Suprapubic skin (tissue), 4 donors: Measurements from ENCODE around the gene EYA3. TPM values are rescaled to one million over a fixed set of nuclear protein-coding genes. Genes with fewer than 3 reads are reported as not detected.

Experiments
- DNase-seq, 2 donors: peaks; one replicate each; pipeline ENCODE4 v3.0.0-alpha.2; 2019; ENCODE audit warnings: low spot score in 2 of 2
- H3K27ac ChIP-seq: fragments of 200-600 bp; sonication (generic); one replicate; pipeline ENCODE4 v1.5.1; 2019
- H3K27me3 ChIP-seq: fragments of 200-600 bp; sonication (generic); one replicate; pipeline ENCODE4 v1.5.1; 2019
- H3K36me3 ChIP-seq: fragments of 200-600 bp; sonication (generic); one replicate; pipeline ENCODE4 v1.5.1; 2019
- H3K4me1 ChIP-seq: fragments of 200-600 bp; sonication (generic); one replicate; pipeline ENCODE4 v1.5.1; 2019
- H3K4me3 ChIP-seq: fragments of 200-600 bp; sonication (generic); one replicate; pipeline ENCODE4 v1.5.1; 2019; ENCODE audit warnings: mild to moderate bottlenecking
- H3K9me3 ChIP-seq: fragments of 200-600 bp; sonication (generic); one replicate; pipeline ENCODE4 v1.5.1; 2019
- CTCF ChIP-seq, 2 donors: fragments of 200-600 bp in 1 of 2; fragments of 450-650 bp in 1 of 2; sonication (generic) in 1 of 2; IDR thresholded peaks; one replicate each; pipeline ENCODE4 v1.5.1; 2016 to 2019; ENCODE audit warnings: antibody characterized with exemption in 2 of 2, mild to moderate bottlenecking in 1 of 2, moderate library complexity in 1 of 2
- EP300 ChIP-seq: sonication (generic); formaldehyde crosslinking; IDR thresholded peaks from one replicate; pipeline ENCODE4 v1.6.1; 2017; ENCODE audit warnings: antibody characterized with exemption
- POLR2A ChIP-seq, 2 donors: fragments of 450-650 bp; IDR thresholded peaks; one replicate each; pipeline ENCODE4 v1.6.1; 2017; ENCODE audit warnings: antibody characterized with exemption in 2 of 2, mild to moderate bottlenecking in 2 of 2, moderate library complexity in 2 of 2
- POLR2AphosphoS5 ChIP-seq, 3 donors: sonication (generic); formaldehyde crosslinking; IDR thresholded peaks; one replicate each; pipeline ENCODE4 v1.6.1; 2017; ENCODE audit warnings: antibody characterized with exemption in 3 of 3
- WGBS: methylation state at CpG from one replicate; pipeline ENCODE4 v1.1.5; 2018; 5-methylcytosine and 5-hydroxymethylcytosine counted together
- total RNA-seq, 4 donors: library from RNA; depleted of rRNA; stranded (reverse); fragments of >200 nt; gene quantifications; one replicate each; pipeline ENCODE4 v1.1.0, GENCODE V29; 2016

The EYA3 gene
- total RNA-seq, 4 donors from 2014 or later, result 15.4 to 20.3 (median 17.2) TPM

- peak overlapping the region; percentile 92 for H3K27ac ChIP-seq
- WGBS, result 52% methylated on average over 3 of the region's 4 CpGs
- peak overlapping the region; percentile 87 for H3K4me3 ChIP-seq
- H3K27me3 ChIP-seq, result no peaks in the 10 kb centered on the region
- no peak for TF ChIP-seq POLR2AphosphoS5 (IDR thresholded peaks at IDR 0.05)
- TF ChIP-seq CTCF (IDR thresholded peaks at IDR 0.05), result no peak
- no peak for TF ChIP-seq EP300
- no peak for TF ChIP-seq POLR2A (IDR thresholded peaks at IDR 0.05)
- peaks cover 31% of the 10 kb centered on the region for H3K36me3 ChIP-seq
- peaks cover 33% of the 10 kb centered on the region for H3K4me1 ChIP-seq
- DNase-seq, result no peak
- H3K9me3 ChIP-seq, result no peaks in the 10 kb centered on the region
Observed at GRCh38 chr1:27961646-27962221, 126.7 kb downstream of the EYA3 start.

- H3K4me1 ChIP-seq, result peaks cover 33% of the 10 kb centered on the region
- TF ChIP-seq CTCF (IDR thresholded peaks at IDR 0.05), result no peak
- TF ChIP-seq EP300, result no peak
- no peak for TF ChIP-seq POLR2A (IDR thresholded peaks at IDR 0.05)
- TF ChIP-seq POLR2AphosphoS5 (IDR thresholded peaks at IDR 0.05), result no peak
- WGBS, result 36% methylated on average over 11 of the region's 13 CpGs
- H3K27me3 ChIP-seq, result no peaks in the 10 kb centered on the region
- H3K27ac ChIP-seq, result peak overlapping the region; percentile 92
- DNase-seq, result no peak
- H3K9me3 ChIP-seq, result no peaks in the 10 kb centered on the region
- H3K4me3 ChIP-seq, result peak overlapping the region; percentile 87
- H3K36me3 ChIP-seq, result peaks cover 24% of the 10 kb centered on the region
Observed at GRCh38 chr1:27960762-27961645, 127.4 kb downstream of the EYA3 start.

- peaks cover 33% of the 10 kb centered on the region for H3K4me1 ChIP-seq
- no peaks in the 10 kb centered on the region for H3K9me3 ChIP-seq
- H3K27ac ChIP-seq, result peak within 1 kb of the TSS; percentile 92
- DNase-seq, result peak; percentile 88 to 89
- peak within 1 kb of the TSS; percentile 87 for H3K4me3 ChIP-seq
- TF ChIP-seq EP300 (no peak), POLR2AphosphoS5 (IDR thresholded peaks at IDR 0.05) (peak in 1 of 3 donors; percentile 36), CTCF (IDR thresholded peaks at IDR 0.05) (peak in 1 of 2 donors; percentile 58), POLR2A (IDR thresholded peaks at IDR 0.05) (peak in 1 of 2 donors; percentile 41)
- 16% methylated on average over 11 of the region's 68 CpGs for WGBS
- H3K27me3 ChIP-seq, result no peaks in the 10 kb centered on the region
- peaks cover 16% of the 10 kb centered on the region for H3K36me3 ChIP-seq
Observed at GRCh38 chr1:27959792-27960603, 128.4 kb downstream of the EYA3 start, which contains the start of gene XKR8. Gene XKR8 (plus strand): TSS chr1:27959973. CDS start chr1:27960070, 97 bp downstream.

GRCh38 chr1:27958513-27958912, 129.9 kb downstream of the EYA3 start:
- TF ChIP-seq CTCF (IDR thresholded peaks at IDR 0.05), result no peak
- no peak for TF ChIP-seq POLR2A (IDR thresholded peaks at IDR 0.05)
- no peak for TF ChIP-seq POLR2AphosphoS5 (IDR thresholded peaks at IDR 0.05)
- TF ChIP-seq EP300, result no peak
- 91% methylated on average over 14 of the region's 26 CpGs for WGBS
- no peaks in the 10 kb centered on the region for H3K27me3 ChIP-seq
- no peak for DNase-seq
- peaks cover 33% of the 10 kb centered on the region for H3K4me1 ChIP-seq
- no peak overlapping the region for H3K4me3 ChIP-seq
- no peak overlapping the region for H3K27ac ChIP-seq
- H3K36me3 ChIP-seq, result peaks cover 4% of the 10 kb centered on the region
- no peaks in the 10 kb centered on the region for H3K9me3 ChIP-seq
